ENCODE measurements around the gene TMEM240.

The TMEM240 gene

GRCh38 chr1:1554926-1555915, 14.8 kb upstream of the TMEM240 start:
- Histone ChIP-seq H3K27ac (ENCODE audit: low read length) (no peak overlapping the region), H3K4me1 (ENCODE audit: insufficient read depth, low read length) (no peaks in the 10 kb centered on the region), H3K9me3 (ENCODE audit: insufficient read depth, low read depth, low read length) (no peaks in the 10 kb centered on the region), H3K9ac (ENCODE audit: low read depth, low read length) (no peak overlapping the region), H3K36me3 (ENCODE audit: insufficient read depth, low read depth, low read length) (peaks cover 13% of the 10 kb centered on the region), H3K27me3 (ENCODE audit: insufficient read depth, low read length) (no peaks in the 10 kb centered on the region), H3K4me3 (ENCODE audit: low read length) (no peak overlapping the region)

- H3K9ac ChIP-seq (ENCODE audit: low read depth, low read length): no peak overlapping the region
- H3K36me3 ChIP-seq (ENCODE audit: insufficient read depth, low read depth, low read length): peaks cover 9% of the 10 kb centered on the region; the same call in 1 of the 2 replicates
Measured at GRCh38 chr1:1554550-1554925, 14.1 kb upstream of the TMEM240 start.

GRCh38 chr1:1553821-1554494, 13.5 kb upstream of the TMEM240 start:
- peaks cover 7% of the 10 kb centered on the region; the same call in 1 of the 2 replicates for H3K36me3 ChIP-seq (ENCODE audit: insufficient read depth, low read depth, low read length)
- H3K9ac ChIP-seq (ENCODE audit: low read depth, low read length): no peak overlapping the region
- H3K27ac ChIP-seq (ENCODE audit: low read length): no peak overlapping the region

More at GRCh38 chr1:1554550-1554925, 14.1 kb upstream of the TMEM240 start:
- H3K4me3 ChIP-seq (ENCODE audit: low read length): no peak overlapping the region
- H3K4me1 ChIP-seq (ENCODE audit: insufficient read depth, low read length): no peaks in the 10 kb centered on the region
- no peak overlapping the region for H3K27ac ChIP-seq (ENCODE audit: low read length)
- H3K9me3 ChIP-seq (ENCODE audit: insufficient read depth, low read depth, low read length): no peaks in the 10 kb centered on the region
- no peaks in the 10 kb centered on the region for H3K27me3 ChIP-seq (ENCODE audit: insufficient read depth, low read length)

GRCh38 chr1:1552263-1552639, 11.8 kb upstream of the TMEM240 start:
- Histone ChIP-seq H3K36me3 (ENCODE audit: insufficient read depth, low read depth, low read length) (0 out of 2 replicates have a peak, but pooled peaks cover 3% of the 10 kb centered on the region), H3K9me3 (ENCODE audit: insufficient read depth, low read depth, low read length) (no peaks in the 10 kb centered on the region), H3K4me1 (ENCODE audit: insufficient read depth, low read length) (no peaks in the 10 kb centered on the region), H3K27ac (ENCODE audit: low read length) (no peak overlapping the region), H3K27me3 (ENCODE audit: insufficient read depth, low read length) (no peaks in the 10 kb centered on the region), H3K9ac (ENCODE audit: low read depth, low read length) (no peak overlapping the region), H3K4me3 (ENCODE audit: low read length) (no peak overlapping the region)

More at GRCh38 chr1:1553821-1554494, 13.5 kb upstream of the TMEM240 start:
- Histone ChIP-seq H3K4me3 (ENCODE audit: low read length) (no peak overlapping the region), H3K27me3 (ENCODE audit: insufficient read depth, low read length) (no peaks in the 10 kb centered on the region), H3K9me3 (ENCODE audit: insufficient read depth, low read depth, low read length) (no peaks in the 10 kb centered on the region), H3K4me1 (ENCODE audit: insufficient read depth, low read length) (no peaks in the 10 kb centered on the region)

GRCh38 chr1:1551524-1552262, 11.3 kb upstream of the TMEM240 start:
- H3K9ac ChIP-seq (ENCODE audit: low read depth, low read length): no peak overlapping the region
- no peaks in the 10 kb centered on the region for H3K9me3 ChIP-seq (ENCODE audit: insufficient read depth, low read depth, low read length)
- H3K27ac ChIP-seq (ENCODE audit: low read length): no peak overlapping the region
- no peaks in the 10 kb centered on the region for H3K27me3 ChIP-seq (ENCODE audit: insufficient read depth, low read length)
- H3K4me3 ChIP-seq (ENCODE audit: low read length): no peak overlapping the region
- no peaks in the 10 kb centered on the region for H3K4me1 ChIP-seq (ENCODE audit: insufficient read depth, low read length)
- 0 out of 2 replicates have a peak, but pooled peaks cover 5% of the 10 kb centered on the region for H3K36me3 ChIP-seq (ENCODE audit: insufficient read depth, low read depth, low read length)

GRCh38 chr1:1550591-1551432, 10.4 kb upstream of the TMEM240 start:
- Histone ChIP-seq H3K9ac (ENCODE audit: low read depth, low read length) (no peak overlapping the region), H3K27ac (ENCODE audit: low read length) (no peak overlapping the region)

GRCh38 chr1:1550087-1550486, 9.7 kb upstream of the TMEM240 start:
- Histone ChIP-seq H3K27ac (ENCODE audit: low read length) (no peak overlapping the region), H3K36me3 (ENCODE audit: insufficient read depth, low read depth, low read length) (0 out of 2 replicates have a peak, but pooled peaks cover 5% of the 10 kb centered on the region), H3K9me3 (ENCODE audit: insufficient read depth, low read depth, low read length) (no peaks in the 10 kb centered on the region), H3K9ac (ENCODE audit: low read depth, low read length) (no peak overlapping the region), H3K27me3 (ENCODE audit: insufficient read depth, low read length) (no peaks in the 10 kb centered on the region), H3K4me3 (ENCODE audit: low read length) (no peak overlapping the region), H3K4me1 (ENCODE audit: insufficient read depth, low read length) (no peaks in the 10 kb centered on the region)

More at GRCh38 chr1:1550591-1551432, 10.4 kb upstream of the TMEM240 start:
- 0 out of 2 replicates have a peak, but pooled peaks cover 5% of the 10 kb centered on the region for H3K36me3 ChIP-seq (ENCODE audit: insufficient read depth, low read depth, low read length)
- no peak overlapping the region for H3K4me3 ChIP-seq (ENCODE audit: low read length)
- no peaks in the 10 kb centered on the region for H3K27me3 ChIP-seq (ENCODE audit: insufficient read depth, low read length)
- H3K9me3 ChIP-seq (ENCODE audit: insufficient read depth, low read depth, low read length): no peaks in the 10 kb centered on the region
- H3K4me1 ChIP-seq (ENCODE audit: insufficient read depth, low read length): no peaks in the 10 kb centered on the region

GRCh38 chr1:1548591-1548990, 8.2 kb upstream of the TMEM240 start:
- no peaks in the 10 kb centered on the region for H3K27me3 ChIP-seq (ENCODE audit: insufficient read depth, low read length)
- 0 out of 2 replicates have a peak, but pooled peaks cover 5% of the 10 kb centered on the region for H3K36me3 ChIP-seq (ENCODE audit: insufficient read depth, low read depth, low read length)
- no peak overlapping the region for H3K9ac ChIP-seq (ENCODE audit: low read depth, low read length)
- no peak overlapping the region for H3K4me3 ChIP-seq (ENCODE audit: low read length)
- no peaks in the 10 kb centered on the region for H3K4me1 ChIP-seq (ENCODE audit: insufficient read depth, low read length)
- H3K27ac ChIP-seq (ENCODE audit: low read length): no peak overlapping the region
- H3K9me3 ChIP-seq (ENCODE audit: insufficient read depth, low read depth, low read length): no peaks in the 10 kb centered on the region

GRCh38 chr1:1547476-1547875, 7.1 kb upstream of the TMEM240 start:
- Histone ChIP-seq H3K4me1 (ENCODE audit: insufficient read depth, low read length) (no peaks in the 10 kb centered on the region), H3K4me3 (ENCODE audit: low read length) (no peak overlapping the region), H3K9ac (ENCODE audit: low read depth, low read length) (no peak overlapping the region), H3K27ac (ENCODE audit: low read length) (no peak overlapping the region), H3K27me3 (ENCODE audit: insufficient read depth, low read length) (no peaks in the 10 kb centered on the region), H3K9me3 (ENCODE audit: insufficient read depth, low read depth, low read length) (no peaks in the 10 kb centered on the region), H3K36me3 (ENCODE audit: insufficient read depth, low read depth, low read length) (peaks cover 8% of the 10 kb centered on the region; the same call in 1 of the 2 replicates)

GRCh38 chr1:1547011-1547410, 6.6 kb upstream of the TMEM240 start:
- H3K27me3 ChIP-seq (ENCODE audit: insufficient read depth, low read length): no peaks in the 10 kb centered on the region
- no peak overlapping the region for H3K4me3 ChIP-seq (ENCODE audit: low read length)
- H3K36me3 ChIP-seq (ENCODE audit: insufficient read depth, low read depth, low read length): peaks cover 13% of the 10 kb centered on the region; the same call in 1 of the 2 replicates
- no peak overlapping the region for H3K27ac ChIP-seq (ENCODE audit: low read length)
- H3K4me1 ChIP-seq (ENCODE audit: insufficient read depth, low read length): no peaks in the 10 kb centered on the region
- H3K9me3 ChIP-seq (ENCODE audit: insufficient read depth, low read depth, low read length): no peaks in the 10 kb centered on the region
- H3K9ac ChIP-seq (ENCODE audit: low read depth, low read length): no peak overlapping the region

Measured in iPS-20b (cell line).